GM23248 (cell line): Measurements from ENCODE around the gene PTPRO. TPM values are rescaled to one million over a fixed set of nuclear protein-coding genes. Genes with fewer than 3 reads are reported as not detected.

Experiments used
- DNase-seq: peaks from one replicate; pipeline ENCODE4 v3.0.0-alpha.2; 2015
- H2AFZ ChIP-seq: fragments of 200-600 bp; sonication (generic); 2 replicates; pipeline ENCODE4 v1.6.1; 2016; ENCODE audit warnings: antibody characterized with exemption
- H3F3A ChIP-seq: fragments of 200-600 bp; sonication (generic); 2 replicates; pipeline ENCODE4 v1.6.1; 2016; ENCODE audit warnings: mild to moderate bottlenecking, antibody characterized with exemption, mixed run types; ENCODE audit not compliant: insufficient read depth
- H3K27ac ChIP-seq: fragments of 200-600 bp; sonication (generic); 2 replicates; pipeline ENCODE4 v1.5.1; 2016; ENCODE audit warnings: mild to moderate bottlenecking
- H3K27me3 ChIP-seq: fragments of 200-600 bp; sonication (generic); replicated peaks from 2 replicates; pipeline ENCODE4 v1.6.1; 2016; ENCODE audit warnings: mild to moderate bottlenecking; ENCODE audit not compliant: insufficient read depth
- H3K36me3 ChIP-seq: fragments of 200-600 bp; sonication (generic); 2 replicates; pipeline ENCODE4 v1.6.1; 2016; ENCODE audit warnings: low read depth, mild to moderate bottlenecking
- H3K4me1 ChIP-seq: fragments of 200-600 bp; sonication (generic); 2 replicates; pipeline ENCODE4 v1.6.1; 2016; ENCODE audit warnings: mild to moderate bottlenecking; ENCODE audit not compliant: insufficient read depth
- H3K4me2 ChIP-seq: fragments of 200-600 bp; sonication (generic); one replicate; pipeline ENCODE4 v1.6.1; 2016; ENCODE audit warnings: mild to moderate bottlenecking; ENCODE audit not compliant: unreplicated experiment
- H3K4me3 ChIP-seq: fragments of 200-600 bp; sonication (generic); 2 replicates; pipeline ENCODE4 v1.5.1; 2016; ENCODE audit warnings: mild to moderate bottlenecking
- H3K79me2 ChIP-seq: fragments of 200-600 bp; sonication (generic); 2 replicates; pipeline ENCODE4 v1.6.1; 2016; ENCODE audit warnings: mild to moderate bottlenecking; ENCODE audit not compliant: insufficient read depth
- H3K9ac ChIP-seq: fragments of 200-600 bp; sonication (generic); 2 replicates; pipeline ENCODE4 v1.6.1; 2016; ENCODE audit warnings: mild to moderate bottlenecking
- H3K9me2 ChIP-seq: fragments of 200-600 bp; sonication (generic); 2 replicates; pipeline ENCODE4 v1.6.1; 2016; ENCODE audit warnings: mixed run types, mild to moderate bottlenecking, moderate library complexity; ENCODE audit not compliant: insufficient read depth
- H3K9me3 ChIP-seq: fragments of 200-600 bp; sonication (generic); one replicate; pipeline ENCODE4 v1.6.1; 2017; ENCODE audit warnings: low read depth
- H4K20me1 ChIP-seq: fragments of 200-600 bp; sonication (generic); 2 replicates; pipeline ENCODE4 v1.6.0; 2016; ENCODE audit not compliant: insufficient read depth
- EZH2 ChIP-seq: fragments of 200-600 bp; sonication (generic); IDR thresholded peaks from 2 replicates; pipeline ENCODE4 v1.6.1; 2018; ENCODE audit warnings: antibody characterized with exemption, mild to moderate bottlenecking; ENCODE audit not compliant: insufficient read depth, poor library complexity, severe bottlenecking
- EZH2phosphoT487 ChIP-seq: fragments of 200-600 bp; sonication (generic); IDR thresholded peaks from 2 replicates; pipeline ENCODE4 v1.6.1; 2018; ENCODE audit warnings: antibody characterized with exemption, moderate library complexity, mild to moderate bottlenecking, low read depth; ENCODE audit not compliant: insufficient read depth
- WGBS, 2 experiments: methylation state at CpG; one replicate each; pipeline ENCODE4 v1.1.6; 2015 to 2017; ENCODE audit warnings: low lambda C conversion rate in 2 of 2, low coverage in 1 of 2; ENCODE audit errors: missing lambda C conversion rate in 2 of 2; 5-methylcytosine and 5-hydroxymethylcytosine counted together
- in situ Hi-C: fragments of 300-500 bp; cut with MboI; formaldehyde crosslinking; loops from 2 replicates; pipeline ENCODE4 v1.15.0; 2020
- polyA plus RNA-seq: library from polyadenylated mRNA; unstranded; fragments of >200 nt; fragmentation: Nextera tagmentation; extraction: Ambion mirVana; gene quantifications from 2 replicates; pipeline ENCODE4 v1.2.1, GENCODE V29; 2016
- total RNA-seq: library from RNA; depleted of rRNA; stranded (reverse); fragments of >200 nt; shearing (Covaris generic); gene quantifications from 2 replicates; pipeline ENCODE4 v1.2.3, GENCODE V29; 2014

The PTPRO gene
- total and polyA plus RNA-seq, 2 experiments from 2014 or later, result 0.22 to 0.24 TPM

- Histone ChIP-seq H3K79me2 (peaks cover 45% of the 10 kb centered on the region), H3K4me2 (peak overlapping the region; percentile 89), H3F3A (peaks cover 79% of the 10 kb centered on the region), H3K9me3 (no peaks in the 10 kb centered on the region), H3K4me1 (peaks cover 77% of the 10 kb centered on the region), H3K27me3 (no peaks in the 10 kb centered on the region), H3K9me2 (no peaks in the 10 kb centered on the region; the same call in 1 of the 2 replicates), H4K20me1 (no peaks in the 10 kb centered on the region), H3K27ac (peak overlapping the region; percentile 99), H3K9ac (peak overlapping the region; percentile 79), H2AFZ (no peak overlapping the region), H3K4me3 (peak overlapping the region; percentile 33), H3K36me3 (peaks cover 11% of the 10 kb centered on the region; the same call in 1 of the 2 replicates)
- TF ChIP-seq EZH2phosphoT487, result no peak
- no peak for TF ChIP-seq EZH2
- WGBS, 2 experiments, result 4 to 6% methylated on average over 3 of the region's 3 CpGs
- peak; percentile 62 for DNase-seq
- in situ Hi-C loops, result no loop called here
Measured at GRCh38 chr12:15629761-15630160, 307.5 kb downstream of the PTPRO start.

GRCh38 chr12:15631007-15631715 lies 308.9 kb downstream of the PTPRO start:
- Histone ChIP-seq H3K79me2 (peaks cover 44% of the 10 kb centered on the region), H2AFZ (no peak overlapping the region), H3K27me3 (no peaks in the 10 kb centered on the region), H3K9me2 (no peaks in the 10 kb centered on the region), H3K4me2 (peak overlapping the region; percentile 89), H3K9me3 (no peaks in the 10 kb centered on the region), H3K4me1 (peaks cover 89% of the 10 kb centered on the region), H3K9ac (0 out of 2 replicates have a peak overlapping the region, but pooled peaks have one; percentile 79), H4K20me1 (no peaks in the 10 kb centered on the region), H3F3A (peaks cover 84% of the 10 kb centered on the region), H3K4me3 (no peak overlapping the region), H3K36me3 (peaks cover 11% of the 10 kb centered on the region; the same call in 1 of the 2 replicates), H3K27ac (peak overlapping the region; percentile 99)
- TF ChIP-seq EZH2phosphoT487, result no peak
- no peak for TF ChIP-seq EZH2
- DNase-seq, result no peak
- in situ Hi-C loops, result no loop called here
- WGBS, 2 experiments, result 85 to 87% methylated on average over 6 of the region's 6 CpGs

DNA sequence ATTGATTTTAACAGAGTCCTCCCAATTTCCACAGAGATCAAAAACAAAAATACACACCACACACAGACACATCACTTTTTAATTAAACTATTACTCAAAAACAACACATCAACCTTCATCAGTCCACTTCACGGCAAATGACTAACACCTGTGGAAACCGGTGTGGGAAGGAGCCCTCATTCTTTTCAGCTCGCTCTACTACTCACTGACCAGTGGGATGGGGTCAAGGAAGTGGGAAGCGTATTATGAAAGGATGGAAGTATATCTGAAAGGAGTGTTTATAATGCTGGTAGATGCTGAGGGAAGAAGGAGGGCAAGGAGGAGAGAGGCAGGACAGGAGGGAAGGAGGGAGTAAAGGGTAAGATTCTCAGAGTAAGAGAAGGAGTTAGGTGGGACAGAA lies 310.4 kb downstream of the PTPRO start:
- in situ Hi-C loops, result no loop called here
- Histone ChIP-seq H3K4me2 (peak overlapping the region; percentile 68), H3K9me2 (no peaks in the 10 kb centered on the region), H3K27ac (peak overlapping the region; percentile 99), H3K79me2 (peaks cover 33% of the 10 kb centered on the region), H4K20me1 (no peaks in the 10 kb centered on the region), H2AFZ (peak overlapping the region; percentile 4; the same call in 1 of the 2 replicates), H3K4me3 (no peak overlapping the region), H3K9ac (peak overlapping the region; percentile 53), H3K9me3 (no peaks in the 10 kb centered on the region), H3F3A (peaks cover 92% of the 10 kb centered on the region), H3K27me3 (no peaks in the 10 kb centered on the region), H3K4me1 (peaks cover 97% of the 10 kb centered on the region), H3K36me3 (peaks cover 11% of the 10 kb centered on the region; the same call in 1 of the 2 replicates)
- TF ChIP-seq EZH2 (no peak), EZH2phosphoT487 (no peak)
- WGBS, 2 experiments, result 22 to 24% methylated on average over 4 of the region's 4 CpGs
- DNase-seq, result peak; percentile 57

GRCh38 chr12:15633201-15633600 lies 310.9 kb downstream of the PTPRO start:
- no peaks in the 10 kb centered on the region for H4K20me1 ChIP-seq
- peak overlapping the region; percentile 53 for H3K9ac ChIP-seq
- peak; percentile 49 for DNase-seq
- no peaks in the 10 kb centered on the region for H3K27me3 ChIP-seq
- no peaks in the 10 kb centered on the region for H3K9me3 ChIP-seq
- in situ Hi-C loops, result no loop called here
- peaks cover 11% of the 10 kb centered on the region; the same call in 1 of the 2 replicates for H3K36me3 ChIP-seq
- peak overlapping the region; percentile 68 for H3K4me2 ChIP-seq
- TF ChIP-seq EZH2phosphoT487 (no peak), EZH2 (no peak)
- H3K4me1 ChIP-seq, result peaks cover 97% of the 10 kb centered on the region
- H3K79me2 ChIP-seq, result peaks cover 33% of the 10 kb centered on the region
- no peak overlapping the region for H2AFZ ChIP-seq
- no peak overlapping the region for H3K4me3 ChIP-seq
- H3K27ac ChIP-seq, result peak overlapping the region; percentile 99
- 55% methylated on average over 1 of the region's 1 CpG for WGBS, 2 experiments
- H3K9me2 ChIP-seq, result no peaks in the 10 kb centered on the region
- peaks cover 92% of the 10 kb centered on the region for H3F3A ChIP-seq
